Tibial nerve (tissue), 4 donors: ENCODE data around the gene SAMD14. TPM values are rescaled to one million over a fixed set of nuclear protein-coding genes. Genes with fewer than 3 reads are reported as not detected.

Experiments used
- DNase-seq, 2 donors: peaks; one replicate each; pipeline ENCODE4 v3.0.0-alpha.2; 2019; ENCODE audit warnings: low spot score in 2 of 2
- H3K27ac ChIP-seq, 4 donors: fragments of 200-600 bp; sonication (generic) in 3 of 4; one replicate each; pipeline ENCODE4 v1.5.1; 2017 to 2019; ENCODE audit warnings: mild to moderate bottlenecking in 1 of 4
- H3K27me3 ChIP-seq, 2 donors: fragments of 200-600 bp; sonication (generic) in 1 of 2; one replicate each; pipeline versions ENCODE4 v1.5.1 to v1.6.0; 2017 to 2019
- H3K36me3 ChIP-seq, 3 donors: fragments of 200-600 bp; sonication (generic); one replicate each; pipeline ENCODE4 v1.5.1; 2018 to 2019
- H3K4me1 ChIP-seq, 4 donors: fragments of 200-600 bp; sonication (generic) in 3 of 4; one replicate each; pipeline ENCODE4 v1.5.1; 2017 to 2019
- H3K4me3 ChIP-seq, 4 donors: fragments of 200-600 bp; sonication (generic) in 3 of 4; one replicate each; pipeline ENCODE4 v1.5.1; 2017 to 2019; ENCODE audit warnings: mild to moderate bottlenecking in 1 of 4, moderate library complexity in 1 of 4
- H3K9me3 ChIP-seq, 4 donors: fragments of 200-600 bp; sonication (generic) in 3 of 4; one replicate each; pipeline ENCODE4 v1.5.1; 2017 to 2019
- EP300 ChIP-seq, 2 donors: sonication (generic); formaldehyde crosslinking; IDR thresholded peaks; one replicate each; pipeline ENCODE4 v1.6.1; 2017; ENCODE audit warnings: antibody characterized with exemption in 2 of 2, mild to moderate bottlenecking in 1 of 2
- POLR2A ChIP-seq, 2 donors: fragments of 450-650 bp; IDR thresholded peaks; one replicate each; pipeline ENCODE4 v1.6.1; 2017; ENCODE audit warnings: antibody characterized with exemption in 2 of 2, mild to moderate bottlenecking in 2 of 2, moderate library complexity in 2 of 2
- WGBS, 2 donors: methylation state at CpG; one replicate each; pipeline ENCODE4 v1.1.5; 2018; 5-methylcytosine and 5-hydroxymethylcytosine counted together
- total RNA-seq, 4 donors: library from RNA; depleted of rRNA; stranded (reverse); fragments of >200 nt; gene quantifications; one replicate each; pipeline ENCODE4 v1.1.0, GENCODE V29; 2016
- TF ChIP-seq, protein P1 (sequence below), 5 experiments: fragments of 200-600 bp in 3 of 5; fragments of 450-650 bp in 2 of 5; sonication (generic) in 3 of 5; IDR thresholded peaks; one replicate each; pipeline ENCODE4 v1.5.1; 2016 to 2019; ENCODE audit warnings: antibody characterized with exemption in 5 of 5, mild to moderate bottlenecking in 3 of 5, moderate library complexity in 2 of 5

Gene SAMD14
- total RNA-seq, 4 donors from 2014 or later, result 0.63 to 1.5 (median 1.1) TPM

GRCh38 chr17:50165066-50165465, 35.1 kb upstream of the SAMD14 start:
- TF ChIP-seq POLR2A (IDR thresholded peaks at IDR 0.05) (no peak), EP300 (IDR thresholded peaks at IDR 0.05) (no peak)
- TF ChIP-seq, protein P1, sequence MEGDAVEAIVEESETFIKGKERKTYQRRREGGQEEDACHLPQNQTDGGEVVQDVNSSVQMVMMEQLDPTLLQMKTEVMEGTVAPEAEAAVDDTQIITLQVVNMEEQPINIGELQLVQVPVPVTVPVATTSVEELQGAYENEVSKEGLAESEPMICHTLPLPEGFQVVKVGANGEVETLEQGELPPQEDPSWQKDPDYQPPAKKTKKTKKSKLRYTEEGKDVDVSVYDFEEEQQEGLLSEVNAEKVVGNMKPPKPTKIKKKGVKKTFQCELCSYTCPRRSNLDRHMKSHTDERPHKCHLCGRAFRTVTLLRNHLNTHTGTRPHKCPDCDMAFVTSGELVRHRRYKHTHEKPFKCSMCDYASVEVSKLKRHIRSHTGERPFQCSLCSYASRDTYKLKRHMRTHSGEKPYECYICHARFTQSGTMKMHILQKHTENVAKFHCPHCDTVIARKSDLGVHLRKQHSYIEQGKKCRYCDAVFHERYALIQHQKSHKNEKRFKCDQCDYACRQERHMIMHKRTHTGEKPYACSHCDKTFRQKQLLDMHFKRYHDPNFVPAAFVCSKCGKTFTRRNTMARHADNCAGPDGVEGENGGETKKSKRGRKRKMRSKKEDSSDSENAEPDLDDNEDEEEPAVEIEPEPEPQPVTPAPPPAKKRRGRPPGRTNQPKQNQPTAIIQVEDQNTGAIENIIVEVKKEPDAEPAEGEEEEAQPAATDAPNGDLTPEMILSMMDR (IDR thresholded peaks at IDR 0.05), result no peak
- Histone ChIP-seq H3K27ac (no peak overlapping the region), H3K9me3 (no peaks in the 10 kb centered on the region), H3K4me3 (no peak overlapping the region), H3K36me3 (no peaks in the 10 kb centered on the region), H3K4me1 (peaks cover 0 to 29% (median 6%) of the 10 kb centered on the region in 4 donors), H3K27me3 (no peaks in the 10 kb centered on the region)
- WGBS, 2 donors, result 83 to 89% methylated on average over 9 of the region's 9 CpGs
- DNase-seq, result no peak

DNA sequence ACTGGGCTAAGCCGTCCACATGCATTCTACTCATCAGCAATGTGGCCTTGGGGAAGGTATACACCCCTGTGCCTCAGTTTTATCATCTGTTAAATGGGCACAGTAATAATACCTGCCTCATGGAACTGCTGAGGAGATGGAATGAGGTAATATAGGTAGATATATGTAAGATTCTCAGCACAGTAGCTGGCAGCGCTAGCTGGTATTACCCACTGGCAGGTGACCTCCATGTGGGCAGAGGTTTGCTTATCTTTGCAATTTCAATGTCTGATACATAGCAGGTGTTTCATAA, 34.7 kb upstream of the SAMD14 start:
- TF ChIP-seq, protein P1 (IDR thresholded peaks at IDR 0.05), result no peak
- no peak for TF ChIP-seq POLR2A (IDR thresholded peaks at IDR 0.05)
- no peak for TF ChIP-seq EP300 (IDR thresholded peaks at IDR 0.05)
- H3K4me1 ChIP-seq, result peaks cover 0 to 29% (median 6%) of the 10 kb centered on the region in 4 donors
- H3K27me3 ChIP-seq, result no peaks in the 10 kb centered on the region
- H3K4me3 ChIP-seq, result no peak overlapping the region
- WGBS, 2 donors, result 87 to 93% methylated on average over 2 of the region's 2 CpGs
- no peaks in the 10 kb centered on the region for H3K36me3 ChIP-seq
- no peak for DNase-seq
- H3K27ac ChIP-seq, result no peak overlapping the region
- no peaks in the 10 kb centered on the region for H3K9me3 ChIP-seq

DNA sequence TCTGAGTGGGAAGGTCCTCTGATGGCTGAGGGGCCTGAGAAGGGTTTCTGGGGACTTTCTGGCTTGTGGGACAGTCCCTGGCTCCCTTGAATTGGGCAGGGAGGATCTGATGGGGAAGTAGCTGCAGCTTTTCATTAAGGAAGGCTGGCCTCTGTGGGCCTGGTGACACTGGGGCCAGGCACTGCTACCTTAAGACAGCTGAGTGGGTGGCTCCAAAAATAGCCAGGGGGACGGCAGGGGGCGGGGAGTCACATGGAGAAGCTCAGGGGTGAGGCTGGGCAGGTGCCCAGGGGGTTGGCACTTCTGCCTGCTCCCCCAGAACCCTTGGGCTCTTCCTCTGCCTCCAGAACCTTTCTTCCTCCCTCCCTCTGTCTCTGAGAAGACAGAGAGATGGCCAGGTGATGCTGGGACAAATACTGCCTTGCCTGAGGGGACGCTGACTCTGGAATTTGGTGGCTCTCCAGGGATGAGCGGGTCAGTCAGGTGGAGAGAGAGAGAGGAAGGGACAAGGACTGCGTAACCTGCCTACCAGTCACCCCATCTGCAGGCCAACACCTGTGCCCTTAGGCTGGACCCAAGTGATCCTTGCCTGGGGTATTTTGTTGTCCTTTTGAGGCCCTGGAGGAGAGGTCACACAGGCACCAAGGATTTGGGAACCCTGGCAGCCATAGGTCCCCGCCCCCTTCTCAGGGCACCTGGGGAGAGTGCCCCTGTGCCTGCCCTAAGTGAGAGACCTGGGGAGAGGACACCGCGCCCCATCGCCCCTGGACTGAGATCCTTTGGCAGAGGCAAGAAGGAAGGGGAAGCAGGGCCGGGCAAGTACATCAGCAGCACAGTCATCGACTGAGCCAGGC, 34.1 kb upstream of the SAMD14 start:
- Histone ChIP-seq H3K9me3 (no peaks in the 10 kb centered on the region), H3K4me3 (no peak overlapping the region), H3K27me3 (no peaks in the 10 kb centered on the region), H3K4me1 (peaks cover 0 to 28% (median 6%) of the 10 kb centered on the region in 4 donors), H3K27ac (no peak overlapping the region), H3K36me3 (no peaks in the 10 kb centered on the region)
- DNase-seq, result no peak
- WGBS, 2 donors, result 76% methylated on average over 11 of the region's 11 CpGs
- TF ChIP-seq, protein P1 (IDR thresholded peaks at IDR 0.05), result no peak
- no peak for TF ChIP-seq EP300 (IDR thresholded peaks at IDR 0.05)
- TF ChIP-seq POLR2A (IDR thresholded peaks at IDR 0.05), result no peak

- H3K27me3 ChIP-seq, result no peaks in the 10 kb centered on the region
- WGBS, 2 donors, result 67 to 72% methylated on average over 8 of the region's 8 CpGs
- H3K4me1 ChIP-seq, result peaks cover 0 to 25% (median 6%) of the 10 kb centered on the region in 4 donors
- DNase-seq, result no peak
- H3K9me3 ChIP-seq, result no peaks in the 10 kb centered on the region
- H3K4me3 ChIP-seq, result no peak overlapping the region
- no peak for TF ChIP-seq POLR2A (IDR thresholded peaks at IDR 0.05)
- TF ChIP-seq, protein P1 (IDR thresholded peaks at IDR 0.05), result no peak
- no peak for TF ChIP-seq EP300 (IDR thresholded peaks at IDR 0.05)
- H3K36me3 ChIP-seq, result no peaks in the 10 kb centered on the region
- H3K27ac ChIP-seq, result no peak overlapping the region
Measured at GRCh38 chr17:50162466-50163254, 32.7 kb upstream of the SAMD14 start.

DNA sequence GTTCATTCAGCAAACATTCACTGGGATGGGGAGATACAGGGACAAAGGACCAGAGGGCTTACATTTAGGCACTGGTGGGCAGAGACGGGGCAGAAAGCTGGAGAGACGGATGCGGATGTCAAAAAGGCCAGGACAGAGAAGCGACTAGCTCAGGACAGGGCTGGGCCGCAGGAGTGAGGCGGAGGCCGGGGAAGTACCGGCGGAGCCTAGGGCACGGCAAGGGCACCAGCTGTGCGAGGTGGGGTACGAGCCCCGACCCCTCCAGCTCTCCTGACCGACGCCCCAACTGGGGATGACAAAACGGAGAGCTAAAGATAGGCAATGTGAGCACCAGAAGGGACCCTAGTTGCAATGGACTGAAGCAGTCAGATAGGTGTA, 31.9 kb upstream of the SAMD14 start:
- Histone ChIP-seq H3K36me3 (no peaks in the 10 kb centered on the region), H3K4me3 (peak overlapping the region in 3 of 4 donors; percentile 5 to 63 (median 60)), H3K4me1 (peaks cover 0 to 25% (median 6%) of the 10 kb centered on the region in 4 donors), H3K27me3 (no peaks in the 10 kb centered on the region), H3K27ac (peak overlapping the region in 3 of 4 donors; percentile 15 to 82 (median 41)), H3K9me3 (no peaks in the 10 kb centered on the region)
- DNase-seq, result peak in 1 of 2 donors; percentile 12
- 42 to 51% methylated on average over 16 of the region's 16 CpGs for WGBS, 2 donors
- TF ChIP-seq, protein P1 (IDR thresholded peaks at IDR 0.05), result no peak
- TF ChIP-seq POLR2A (IDR thresholded peaks at IDR 0.05) (no peak), EP300 (IDR thresholded peaks at IDR 0.05) (no peak)
